HL-60 (cell line): ENCODE measurements around the gene ZNF618.

Source experiments
- CTCF ChIP-seq: IDR thresholded peaks from one replicate; pipeline ENCODE4 v1.5.1; 2011; ENCODE audit warnings: low read length, control low read depth, inconsistent platforms; ENCODE audit not compliant: insufficient read depth
- GABPA ChIP-seq: IDR thresholded peaks from 2 replicates; pipeline ENCODE4 v1.6.1; 2012; ENCODE audit warnings: low read depth
- POLR2AphosphoS5 ChIP-seq: IDR thresholded peaks from 2 replicates; pipeline ENCODE4 v1.6.1; 2012; ENCODE audit warnings: low read depth
- REST ChIP-seq: IDR thresholded peaks from 2 replicates; pipeline ENCODE4 v1.6.1; 2012; ENCODE audit warnings: low read depth; ENCODE audit not compliant: insufficient replicate concordance
- SPI1 ChIP-seq: IDR thresholded peaks from 2 replicates; pipeline ENCODE4 v1.6.1; 2012; ENCODE audit warnings: low read depth, mild to moderate bottlenecking, borderline replicate concordance

GRCh38 chr9:114025196-114025753 is 149.2 kb downstream of the ZNF618 start:
- TF ChIP-seq REST = no peak
- no peak for TF ChIP-seq POLR2AphosphoS5
- no peak for TF ChIP-seq CTCF
- no peak for TF ChIP-seq SPI1
- TF ChIP-seq GABPA = no peak
